BLaER1 treated with 17β-estradiol and CSF1 and Interleukin-3, amounts not matched to agents 10 nM and 100 nM (cell line): Measurements from ENCODE around the gene VWA3A.
"Not testable (repeated sequence)": the region's sequence is repeated elsewhere in the genome, so short reads cannot be mapped to it uniquely, and the experiment has no call there.

ENCODE experiments used
- H3K27ac ChIP-seq, 11 experiments: shearing (Covaris generic); formaldehyde crosslinking; 2 replicates each; pipeline ENCODE4 v1.8.1; 2022
- H3K27me3 ChIP-seq, 11 experiments: shearing (Covaris generic); formaldehyde crosslinking; 2 replicates each; pipeline ENCODE4 v1.8.1; 2022
- H3K36me3 ChIP-seq, 11 experiments: shearing (Covaris generic); formaldehyde crosslinking; 2 replicates each; pipeline ENCODE4 v1.8.1; 2022
- H3K4me1 ChIP-seq, 10 experiments: shearing (Covaris generic); formaldehyde crosslinking; 2 replicates each; pipeline ENCODE4 v1.8.1; 2022
- H3K4me2 ChIP-seq, 11 experiments: shearing (Covaris generic); formaldehyde crosslinking; 2 replicates each; pipeline ENCODE4 v1.8.1; 2022
- H3K4me3 ChIP-seq, 10 experiments: shearing (Covaris generic); formaldehyde crosslinking; 2 replicates each; pipeline ENCODE4 v1.8.1; 2022
- H3K9ac ChIP-seq, 11 experiments: shearing (Covaris generic); formaldehyde crosslinking; 2 replicates each; pipeline ENCODE4 v1.8.1; 2022
- H3K9me3 ChIP-seq, 11 experiments: shearing (Covaris generic); formaldehyde crosslinking; replicated peaks in 1 of 11; 2 replicates each; pipeline ENCODE4 v1.8.1; 2022
- H4K20me1 ChIP-seq, 11 experiments: shearing (Covaris generic); formaldehyde crosslinking; 2 replicates each; pipeline ENCODE4 v1.8.1; 2022
- Cebpa-rat ChIP-seq, 11 experiments: shearing (Covaris generic); IDR thresholded peaks; 2 replicates each; pipeline ENCODE4 v1.8.1; 2022

VWA3A gene

GRCh38 chr16:22139732-22140131 is 47.4 kb downstream of the VWA3A start:
- Histone ChIP-seq H3K4me3 (no peak overlapping the region), H3K27me3 (no peaks in the 10 kb centered on the region), H3K4me2 (no peak overlapping the region), H3K36me3 (no peaks in the 10 kb centered on the region), H3K9me3 (no peaks in the 10 kb centered on the region), H3K27ac (no peak overlapping the region), H3K9ac (no peak overlapping the region), H4K20me1 (no peaks in the 10 kb centered on the region), H3K4me1 (peaks cover 0 to 18% (median 13%) of the 10 kb centered on the region in 10 experiments; a peak in 16 of 20 replicates)
- no peak for TF ChIP-seq Cebpa-rat (IDR thresholded peaks at IDR 0.05)

- peaks cover 0 to 18% (median 13%) of the 10 kb centered on the region in 10 experiments; a peak in 16 of 20 replicates for H3K4me1 ChIP-seq
- TF ChIP-seq Cebpa-rat (IDR thresholded peaks at IDR 0.05), result no peak
- H3K36me3 ChIP-seq, result no peaks in the 10 kb centered on the region
- no peak overlapping the region for H3K4me2 ChIP-seq
- H3K27me3 ChIP-seq, result no peaks in the 10 kb centered on the region
- no peaks in the 10 kb centered on the region for H4K20me1 ChIP-seq
- no peaks in the 10 kb centered on the region for H3K9me3 ChIP-seq
- no peak overlapping the region for H3K4me3 ChIP-seq
- H3K9ac ChIP-seq, result no peak overlapping the region
- no peak overlapping the region for H3K27ac ChIP-seq
Measured at GRCh38 chr16:22141767-22142166, 49.4 kb downstream of the VWA3A start.

GRCh38 chr16:22144520-22144919 is 52.2 kb downstream of the VWA3A start:
- Histone ChIP-seq H3K27me3 (no peaks in the 10 kb centered on the region), H3K9ac (no peak overlapping the region), H3K4me1 (no peaks in the 10 kb centered on the region), H3K4me2 (no peak overlapping the region), H3K36me3 (no peaks in the 10 kb centered on the region), H3K27ac (no peak overlapping the region), H3K9me3 (no peaks in the 10 kb centered on the region), H4K20me1 (no peaks in the 10 kb centered on the region), H3K4me3 (no peak overlapping the region)
- no peak for TF ChIP-seq Cebpa-rat (IDR thresholded peaks at IDR 0.05)

GRCh38 chr16:22147853-22148252 is 55.5 kb downstream of the VWA3A start:
- Histone ChIP-seq H3K4me2 (no peak overlapping the region), H3K36me3 (no peaks in the 10 kb centered on the region), H3K4me3 (no peak overlapping the region), H3K9ac (no peak overlapping the region), H3K4me1 (0 out of 20 replicates have a peak, but pooled peaks cover 0 to under 1% (median 0%) of the 10 kb centered on the region in 10 experiments), H3K27me3 (no peaks in the 10 kb centered on the region), H3K27ac (no peak overlapping the region), H3K9me3 (no peaks in the 10 kb centered on the region), H4K20me1 (no peaks in the 10 kb centered on the region)
- no peak for TF ChIP-seq Cebpa-rat (IDR thresholded peaks at IDR 0.05)

- no peak overlapping the region for H3K27ac ChIP-seq
- H3K27me3 ChIP-seq, result no peaks in the 10 kb centered on the region
- H3K36me3 ChIP-seq, result no peaks in the 10 kb centered on the region
- H3K4me3 ChIP-seq, result no peak overlapping the region
- H3K4me1 ChIP-seq, result peaks cover 0 to 14% (median 0%) of the 10 kb centered on the region in 10 experiments; a peak in 1 of 20 replicates
- no peak overlapping the region for H3K9ac ChIP-seq
- no peak for TF ChIP-seq Cebpa-rat (IDR thresholded peaks at IDR 0.05)
- H3K4me2 ChIP-seq, result no peak overlapping the region
- H3K9me3 ChIP-seq, result no peaks in the 10 kb centered on the region
- H4K20me1 ChIP-seq, result 0 out of 22 replicates have a peak, but pooled peaks cover 0 to 3% (median 0%) of the 10 kb centered on the region in 11 experiments
Measured at GRCh38 chr16:22151246-22151998, 59.1 kb downstream of the VWA3A start.

- 0 out of 22 replicates have a peak, but pooled peaks cover 0 to 3% (median 0%) of the 10 kb centered on the region in 11 experiments for H4K20me1 ChIP-seq
- no peaks in the 10 kb centered on the region for H3K9me3 ChIP-seq
- H3K27ac ChIP-seq, result no peak overlapping the region
- no peak overlapping the region for H3K9ac ChIP-seq
- H3K27me3 ChIP-seq, result no peaks in the 10 kb centered on the region
- no peak overlapping the region for H3K4me2 ChIP-seq
- no peak for TF ChIP-seq Cebpa-rat (IDR thresholded peaks at IDR 0.05)
- H3K4me3 ChIP-seq, result no peak overlapping the region
- no peaks in the 10 kb centered on the region for H3K36me3 ChIP-seq
- peaks cover 0 to 14% (median 0%) of the 10 kb centered on the region in 10 experiments; a peak in 1 of 20 replicates for H3K4me1 ChIP-seq
Measured at GRCh38 chr16:22152316-22152715, 60.0 kb downstream of the VWA3A start.

GRCh38 chr16:22153078-22153477 is 60.7 kb downstream of the VWA3A start:
- not testable (repeated sequence) for H3K4me3 ChIP-seq, H4K20me1 ChIP-seq, H3K36me3 ChIP-seq, H3K27ac ChIP-seq, H3K27me3 ChIP-seq, H3K9ac ChIP-seq, H3K9me3 ChIP-seq
- H3K4me1 ChIP-seq, result peaks cover 0 to 14% (median 0%) of the 10 kb centered on the region in 10 experiments; a peak in 1 of 20 replicates
- H3K4me2 ChIP-seq, result 0 out of 22 replicates have a peak overlapping the region, but pooled peaks of 1 of the 11 experiments have one; percentile 9
- TF ChIP-seq Cebpa-rat (IDR thresholded peaks at IDR 0.05), result 0 out of 22 replicates have a peak, but pooled peaks of 1 of the 11 experiments have one; percentile 10

GRCh38 chr16:22161401-22161800 is 69.1 kb downstream of the VWA3A start:
- no peak overlapping the region for H3K4me3 ChIP-seq

GRCh38 chr16:22161999-22162655 is 69.8 kb downstream of the VWA3A start, which contains the start of gene SDR42E2:
TSS of gene SDR42E2 (plus strand) at chr16:22162506. CDS start at chr16:22165583, 3,077 bp downstream.
- no peak within 1 kb of the TSS for H3K4me3 ChIP-seq
- H3K36me3 ChIP-seq, result no peaks in the 10 kb centered on the region
- H4K20me1 ChIP-seq, result no peaks in the 10 kb centered on the region
- no peak for TF ChIP-seq Cebpa-rat (IDR thresholded peaks at IDR 0.05)
- H3K9me3 ChIP-seq, result peaks cover 0 to 6% (median 0%) of the 10 kb centered on the region in 11 experiments; a peak in 3 of 22 replicates
- H3K4me2 ChIP-seq, result no peak within 1 kb of the TSS
- no peak within 1 kb of the TSS for H3K9ac ChIP-seq
- H3K27me3 ChIP-seq, result no peaks in the 10 kb centered on the region
- H3K4me1 ChIP-seq, result peaks cover 0 to 9% (median 2%) of the 10 kb centered on the region in 10 experiments; a peak in 9 of 20 replicates
- H3K27ac ChIP-seq, result no peak within 1 kb of the TSS

More at GRCh38 chr16:22161401-22161800, 69.1 kb downstream of the VWA3A start:
- TF ChIP-seq Cebpa-rat (IDR thresholded peaks at IDR 0.05), result no peak
- no peaks in the 10 kb centered on the region for H4K20me1 ChIP-seq
- H3K27me3 ChIP-seq, result no peaks in the 10 kb centered on the region
- H3K9ac ChIP-seq, result no peak overlapping the region
- peaks cover 0 to 6% (median 0%) of the 10 kb centered on the region in 11 experiments; a peak in 3 of 22 replicates for H3K9me3 ChIP-seq
- H3K4me2 ChIP-seq, result no peak overlapping the region
- H3K4me1 ChIP-seq, result peaks cover 0 to 9% (median 2%) of the 10 kb centered on the region in 10 experiments; a peak in 9 of 20 replicates
- no peaks in the 10 kb centered on the region for H3K36me3 ChIP-seq
- no peak overlapping the region for H3K27ac ChIP-seq
